Tibial artery (tissue), 4 donors: ENCODE measurements around the gene TGFBR1.

Experiments
- DNase-seq, 2 donors: peaks; one replicate each; pipeline ENCODE4 v3.0.0-alpha.2; 2019
- H3K27ac ChIP-seq, 2 donors: fragments of 200-600 bp; sonication (generic) in 1 of 2; 1 replicate in 1 of 2; 2 replicates in 1 of 2; pipeline ENCODE4 v1.5.1; 2018 to 2019; ENCODE audit warnings: mild to moderate bottlenecking in 1 of 2
- H3K27me3 ChIP-seq, 2 donors: fragments of 200-600 bp; sonication (generic) in 1 of 2; one replicate each; pipeline versions ENCODE4 v1.5.1 to v1.6.0; 2016 to 2019
- H3K36me3 ChIP-seq, 3 donors: fragments of 200-600 bp; sonication (generic) in 2 of 3; one replicate each; pipeline ENCODE4 v1.5.1; 2016 to 2019; ENCODE audit warnings: mild to moderate bottlenecking in 2 of 3
- H3K4me1 ChIP-seq, 4 donors: fragments of 200-600 bp; sonication (generic) in 2 of 4; 1 replicate in 3 of 4; 2 replicates in 1 of 4; pipeline ENCODE4 v1.5.1; 2016 to 2019
- H3K4me3 ChIP-seq, 2 donors: fragments of 200-600 bp; sonication (generic) in 1 of 2; 1 replicate in 1 of 2; 2 replicates in 1 of 2; pipeline ENCODE4 v1.5.1; 2018 to 2019; ENCODE audit warnings: mild to moderate bottlenecking in 2 of 2
- H3K9me3 ChIP-seq, 3 donors: fragments of 200-600 bp; sonication (generic) in 1 of 3; one replicate each; pipeline ENCODE4 v1.5.1; 2016 to 2019
- CTCF ChIP-seq, 2 experiments: fragments of 200-600 bp in 1 of 2; fragments of 450-650 bp in 1 of 2; IDR thresholded peaks; one replicate each; pipeline ENCODE4 v1.5.1; 2017 to 2019; ENCODE audit warnings: antibody characterized with exemption in 2 of 2, mild to moderate bottlenecking in 1 of 2, moderate library complexity in 1 of 2
- intact Hi-C: fragments of 100-400 bp; cut with DNase I; formaldehyde crosslinking; loops from one replicate; pipeline ENCODE4 v1.15.0; 2023; ENCODE audit warnings: low total_unique reads

The TGFBR1 gene

GRCh38 chr9:99199938-99200539, 95.1 kb downstream of the TGFBR1 start:
- no peaks in the 10 kb centered on the region for H3K27me3 ChIP-seq
- H3K36me3 ChIP-seq = no peaks in the 10 kb centered on the region
- no peak for TF ChIP-seq CTCF (IDR thresholded peaks at IDR 0.05)
- no peak for DNase-seq
- intact Hi-C loops = no loop called here
- H3K4me1 ChIP-seq = no peaks in the 10 kb centered on the region
- H3K9me3 ChIP-seq = no peaks in the 10 kb centered on the region
- no peak overlapping the region for H3K27ac ChIP-seq
- no peak overlapping the region for H3K4me3 ChIP-seq

GRCh38 chr9:99201603-99202002, 96.7 kb downstream of the TGFBR1 start:
- no peak overlapping the region for H3K4me3 ChIP-seq

More at GRCh38 chr9:99201603-99202002, 96.7 kb downstream of the TGFBR1 start:
- no peak for DNase-seq
- H3K4me1 ChIP-seq = no peaks in the 10 kb centered on the region
- no peaks in the 10 kb centered on the region for H3K27me3 ChIP-seq
- H3K36me3 ChIP-seq = no peaks in the 10 kb centered on the region
- intact Hi-C loops = no loop called here
- H3K27ac ChIP-seq = no peak overlapping the region
- H3K9me3 ChIP-seq = no peaks in the 10 kb centered on the region
- no peak for TF ChIP-seq CTCF (IDR thresholded peaks at IDR 0.05)
